CD14-positive monocyte (primary cell): ENCODE results near the gene SLC27A4. TPM values are rescaled to one million over a fixed set of nuclear protein-coding genes. Genes with fewer than 3 reads are reported as not detected.

ENCODE experiments used
- DNase-seq, 3 donors: peaks; one replicate each; pipeline ENCODE4 v3.0.0-alpha.2; 2011 to 2022
- H2AFZ ChIP-seq: 2 replicates; pipeline ENCODE4 v1.6.0; 2012; ENCODE audit warnings: mild to moderate bottlenecking, low read depth, low read length, inconsistent platforms; ENCODE audit not compliant: insufficient read depth, poor library complexity, severe bottlenecking
- H3K27ac ChIP-seq, 2 donors: 1 replicate in 1 of 2; 2 replicates in 1 of 2; pipeline ENCODE4 v1.5.1; 2012 to 2013; ENCODE audit warnings: low read length in 2 of 2, control low read depth in 1 of 2, inconsistent platforms in 1 of 2, low read depth in 1 of 2, mild to moderate bottlenecking in 1 of 2
- H3K27me3 ChIP-seq, 2 donors: one replicate each; pipeline versions ENCODE4 v1.6.0 to v1.6.1; 2011 to 2013; ENCODE audit warnings: low read length in 2 of 2; ENCODE audit not compliant: control insufficient read depth in 2 of 2, insufficient read depth in 2 of 2
- H3K36me3 ChIP-seq, 2 donors: replicated peaks in 1 of 2; 1 replicate in 1 of 2; 2 replicates in 1 of 2; pipeline versions ENCODE4 v1.5.1 to v1.6.1; 2012 to 2013; ENCODE audit warnings: low read length in 2 of 2, control low read depth in 1 of 2, inconsistent platforms in 1 of 2, mild to moderate bottlenecking in 1 of 2; ENCODE audit not compliant: insufficient read depth in 2 of 2, control insufficient read depth in 1 of 2
- H3K4me1 ChIP-seq, 2 donors: 1 replicate in 1 of 2; 2 replicates in 1 of 2; pipeline versions ENCODE4 v1.5.1 to v1.6.1; 2012 to 2013; ENCODE audit warnings: low read length in 2 of 2, control low read depth in 1 of 2, inconsistent platforms in 1 of 2, mild to moderate bottlenecking in 1 of 2, moderate library complexity in 1 of 2; ENCODE audit not compliant: insufficient read depth in 2 of 2, control insufficient read depth in 1 of 2
- H3K4me2 ChIP-seq: replicated peaks from 2 replicates; pipeline ENCODE3; 2012; ENCODE audit warnings: low read length, moderate library complexity, mild to moderate bottlenecking; ENCODE audit not compliant: poor library complexity, severe bottlenecking; ENCODE audit errors: extremely low read depth
- H3K4me3 ChIP-seq, 3 experiments: fragments of 200-600 bp in 1 of 3; sonication (generic) in 1 of 3; replicated peaks in 1 of 3; 1 replicate in 2 of 3; 2 replicates in 1 of 3; pipeline ENCODE4 v1.5.1; 2011 to 2013; ENCODE audit warnings: low read length in 3 of 3, mild to moderate bottlenecking in 3 of 3, control low read depth in 2 of 3, low read depth in 2 of 3, inconsistent platforms in 1 of 3, moderate library complexity in 1 of 3
- H3K79me2 ChIP-seq: 2 replicates; pipeline ENCODE4 v1.6.0; 2012; ENCODE audit warnings: mild to moderate bottlenecking, control low read depth, inconsistent platforms, low read length, moderate library complexity; ENCODE audit not compliant: insufficient read depth
- H3K9ac ChIP-seq: 2 replicates; pipeline ENCODE4 v1.6.0; 2017; ENCODE audit warnings: low read length, mild to moderate bottlenecking; ENCODE audit not compliant: insufficient read depth, poor library complexity, severe bottlenecking
- H3K9me3 ChIP-seq, 2 donors: replicated peaks in 1 of 2; 1 replicate in 1 of 2; 2 replicates in 1 of 2; pipeline versions ENCODE4 v1.5.1 to v1.6.1; 2012 to 2013; ENCODE audit warnings: low read length in 2 of 2, control low read depth in 1 of 2; ENCODE audit not compliant: control insufficient read depth in 1 of 2, insufficient read depth in 1 of 2
- H4K20me1 ChIP-seq: 2 replicates; pipeline ENCODE4 v1.6.0; 2012; ENCODE audit warnings: mild to moderate bottlenecking, low read length, control low read depth, moderate library complexity; ENCODE audit not compliant: insufficient read depth
- H3K27ac Mint-ChIP-seq, 7 donors: one replicate each; pipeline ENCODE4 v1.8.0; 2020; ENCODE audit warnings: mild to moderate bottlenecking in 7 of 7, mixed read lengths in 7 of 7, moderate library complexity in 6 of 7, inconsistent platforms in 2 of 7
- H3K27me3 Mint-ChIP-seq, 3 donors: one replicate each; pipeline ENCODE4 v1.8.0; 2021 to 2022; ENCODE audit warnings: low read depth in 3 of 3, mild to moderate bottlenecking in 3 of 3, mixed read lengths in 3 of 3, moderate library complexity in 3 of 3, inconsistent platforms in 1 of 3
- H3K36me3 Mint-ChIP-seq, 2 donors: one replicate each; pipeline ENCODE4 v1.8.0; 2020; ENCODE audit warnings: mixed read lengths in 2 of 2, inconsistent platforms in 1 of 2, mild to moderate bottlenecking in 1 of 2
- H3K4me1 Mint-ChIP-seq: one replicate; pipeline ENCODE4 v1.8.0; 2020; ENCODE audit warnings: mild to moderate bottlenecking, mixed read lengths
- H3K4me3 Mint-ChIP-seq, 2 donors: one replicate each; pipeline ENCODE4 v1.8.0; 2020; ENCODE audit warnings: mild to moderate bottlenecking in 2 of 2, mixed read lengths in 2 of 2, moderate library complexity in 1 of 2
- H3K9me3 Mint-ChIP-seq, 7 donors: one replicate each; pipeline ENCODE4 v1.8.0; 2020 to 2022; ENCODE audit warnings: mixed read lengths in 7 of 7, mild to moderate bottlenecking in 6 of 7, moderate library complexity in 6 of 7, inconsistent platforms in 2 of 7
- WGBS: methylation state at CpG from one replicate; pipeline ENCODE4 v1.1.5; 2013; ENCODE audit warnings: missing lambda C conversion rate; ENCODE audit not compliant: insufficient coverage; 5-methylcytosine and 5-hydroxymethylcytosine counted together
- intact Hi-C, 2 donors: fragments of 100-400 bp; cut with micrococcal nuclease; formaldehyde crosslinking; loops; one replicate each; pipeline versions ENCODE4 v1.15.0 to v1.15.1; 2023
- polyA plus RNA-seq, 3 donors: library from polyadenylated mRNA; depleted of rRNA in 1 of 3; unstranded in 2 of 3; stranded (reverse) in 1 of 3; fragments of 300-500 nt in 2 of 3; fragments of >200 nt in 1 of 3; fragmentation: Illumina TruSeq in 2 of 3; gene quantifications; 1 replicate in 2 of 3; 2 replicates in 1 of 3; pipeline ENCODE4 v1.2.3, GENCODE V29; 2012 to 2021
- TF ChIP-seq, protein P1 (sequence below): fragments of 200-600 bp; IDR thresholded peaks from one replicate; pipeline ENCODE4 v1.8.0; 2022; ENCODE audit warnings: antibody characterized with exemption, mild to moderate bottlenecking

The SLC27A4 gene
- polyA plus RNA-seq, 3 donors: 6.8 to 8.9 (median 6.8) TPM

GRCh38 chr9:128372188-128372641, 31.9 kb downstream of the SLC27A4 start:
- Histone ChIP-seq H3K27ac (peak overlapping the region in 1 of 2 donors; percentile 99), H3K9me3 (no peaks in the 10 kb centered on the region), H3K79me2 (peaks cover 57% of the 10 kb centered on the region), H3K36me3 (peaks cover 7 to 26% of the 10 kb centered on the region in 2 donors), H3K4me3 (peak overlapping the region in 2 of 3 experiments; percentile 93 to 94), H3K9ac (peak overlapping the region; percentile 91), H3K4me1 (peaks cover 20 to 22% of the 10 kb centered on the region in 2 donors), H3K4me2 (peak overlapping the region; percentile 83), H2AFZ (peak overlapping the region; percentile 88), H4K20me1 (peaks cover 18% of the 10 kb centered on the region), H3K27me3 (no peaks in the 10 kb centered on the region)
- H3K36me3 Mint-ChIP-seq: peaks cover 18 to 30% of the 10 kb centered on the region in 2 donors
- 0% methylated on average over 3 of the region's 4 CpGs for WGBS
- peaks cover 0 to 3% (median 0%) of the 10 kb centered on the region in 3 donors for H3K27me3 Mint-ChIP-seq
- no peak for DNase-seq
- peak overlapping the region; percentile 89 to 96 for H3K4me3 Mint-ChIP-seq
- TF ChIP-seq, protein P1, sequence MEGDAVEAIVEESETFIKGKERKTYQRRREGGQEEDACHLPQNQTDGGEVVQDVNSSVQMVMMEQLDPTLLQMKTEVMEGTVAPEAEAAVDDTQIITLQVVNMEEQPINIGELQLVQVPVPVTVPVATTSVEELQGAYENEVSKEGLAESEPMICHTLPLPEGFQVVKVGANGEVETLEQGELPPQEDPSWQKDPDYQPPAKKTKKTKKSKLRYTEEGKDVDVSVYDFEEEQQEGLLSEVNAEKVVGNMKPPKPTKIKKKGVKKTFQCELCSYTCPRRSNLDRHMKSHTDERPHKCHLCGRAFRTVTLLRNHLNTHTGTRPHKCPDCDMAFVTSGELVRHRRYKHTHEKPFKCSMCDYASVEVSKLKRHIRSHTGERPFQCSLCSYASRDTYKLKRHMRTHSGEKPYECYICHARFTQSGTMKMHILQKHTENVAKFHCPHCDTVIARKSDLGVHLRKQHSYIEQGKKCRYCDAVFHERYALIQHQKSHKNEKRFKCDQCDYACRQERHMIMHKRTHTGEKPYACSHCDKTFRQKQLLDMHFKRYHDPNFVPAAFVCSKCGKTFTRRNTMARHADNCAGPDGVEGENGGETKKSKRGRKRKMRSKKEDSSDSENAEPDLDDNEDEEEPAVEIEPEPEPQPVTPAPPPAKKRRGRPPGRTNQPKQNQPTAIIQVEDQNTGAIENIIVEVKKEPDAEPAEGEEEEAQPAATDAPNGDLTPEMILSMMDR: no peak
- intact Hi-C loops: loop anchor here in 1 of 2 donors (5.0 to 10.0 kb wide), 3 partner anchors 47 to 95 kb away; partner anchors contain the start of genes COQ4, GOLGA2, ODF2 and SWI5
- H3K27ac Mint-ChIP-seq: peak overlapping the region; percentile 95 to 99 (median 98)
- peaks cover 30% of the 10 kb centered on the region for H3K4me1 Mint-ChIP-seq
- no peaks in the 10 kb centered on the region for H3K9me3 Mint-ChIP-seq

GRCh38 chr9:128372784-128373183, 32.5 kb downstream of the SLC27A4 start:
- Histone ChIP-seq H4K20me1 (peaks cover 18% of the 10 kb centered on the region), H3K9me3 (no peaks in the 10 kb centered on the region), H3K4me3 (no peak overlapping the region), H3K9ac (no peak overlapping the region), H3K27ac (peak overlapping the region in 1 of 2 donors; percentile 99), H3K4me1 (peaks cover 20 to 22% of the 10 kb centered on the region in 2 donors), H2AFZ (no peak overlapping the region), H3K79me2 (peaks cover 57% of the 10 kb centered on the region), H3K4me2 (no peak overlapping the region), H3K36me3 (peaks cover 9 to 28% of the 10 kb centered on the region in 2 donors), H3K27me3 (no peaks in the 10 kb centered on the region)
- TF ChIP-seq, protein P1: no peak
- Mint-ChIP-seq H3K9me3 (no peaks in the 10 kb centered on the region), H3K4me1 (peaks cover 30% of the 10 kb centered on the region), H3K27ac (peak overlapping the region; percentile 2 to 99 (median 97)), H3K4me3 (no peak overlapping the region), H3K27me3 (peaks cover 0 to 3% (median 0%) of the 10 kb centered on the region in 3 donors), H3K36me3 (peaks cover 20 to 33% of the 10 kb centered on the region in 2 donors)
- 100% methylated on average over 1 of the region's 1 CpG for WGBS
- intact Hi-C loops: loop anchor here in 1 of 2 donors (5.0 to 10.0 kb wide), 3 partner anchors 48 to 95 kb away; partner anchors contain the start of genes COQ4, GOLGA2, ODF2 and SWI5
- peak in 2 of 3 donors; percentile 2 to 36 for DNase-seq
